Calu3 (cell line): ENCODE data around the gene PRR16. TPM values are rescaled to one million over a fixed set of nuclear protein-coding genes. Genes with fewer than 3 reads are reported as not detected.

Experiments
- BruUV-seq: library from RNA; stranded (reverse); fragments of 400-500 nt; replicated peaks from 2 replicates; lab custom pipeline; 2021; lab: Mats Ljungman, UMichigan
- CTCF ChIA-PET: fragments of 300-600 bp; sonication (Branson Sonifier 250); formaldehyde crosslinking; loops from one replicate; lab custom pipeline; 2022; ENCODE audit warnings: antibody characterized with exemption; lab: Charles Lee
- DNase-seq: peaks from one replicate; pipeline ENCODE4 v3.0.0; 2022
- H3K27ac Mint-ChIP-seq: one replicate; pipeline ENCODE4 v1.8.0; 2022; ENCODE audit warnings: mixed read lengths; ENCODE audit not compliant: unreplicated experiment
- H3K27me3 Mint-ChIP-seq: one replicate; pipeline ENCODE4 v1.8.0; 2022; ENCODE audit warnings: mixed read lengths; ENCODE audit not compliant: unreplicated experiment
- H3K36me3 Mint-ChIP-seq: one replicate; pipeline ENCODE4 v1.8.0; 2022; ENCODE audit warnings: mild to moderate bottlenecking, moderate library complexity, mixed read lengths; ENCODE audit not compliant: insufficient read depth, unreplicated experiment
- H3K4me1 Mint-ChIP-seq: one replicate; pipeline ENCODE4 v1.8.0; 2022; ENCODE audit warnings: mild to moderate bottlenecking, low read depth, mixed read lengths; ENCODE audit not compliant: unreplicated experiment
- H3K4me3 Mint-ChIP-seq: one replicate; pipeline ENCODE4 v1.8.0; 2022; ENCODE audit warnings: mild to moderate bottlenecking, low read depth, moderate library complexity, mixed read lengths; ENCODE audit not compliant: unreplicated experiment
- H3K9me3 Mint-ChIP-seq: one replicate; pipeline ENCODE4 v1.8.0; 2022; ENCODE audit warnings: low read depth, mixed read lengths; ENCODE audit not compliant: unreplicated experiment
- intact Hi-C: fragments of 100-400 bp; cut with micrococcal nuclease; formaldehyde crosslinking; loops from one replicate; pipeline ENCODE4 v1.10.0; 2022; ENCODE audit not compliant: unreplicated experiment
- total RNA-seq: library from RNA; stranded (reverse); gene quantifications from 2 replicates; pipeline ENCODE4 v1.2.3, GENCODE V29; 2022
- TF ChIP-seq, protein P1 (sequence below): fragments of 200-600 bp; IDR thresholded peaks from one replicate; pipeline ENCODE4 v1.8.0; 2022; ENCODE audit warnings: antibody characterized with exemption; ENCODE audit not compliant: unreplicated experiment

The PRR16 gene
- total RNA-seq, 1 experiment from 2014 or later: 2.9 TPM

DNA sequence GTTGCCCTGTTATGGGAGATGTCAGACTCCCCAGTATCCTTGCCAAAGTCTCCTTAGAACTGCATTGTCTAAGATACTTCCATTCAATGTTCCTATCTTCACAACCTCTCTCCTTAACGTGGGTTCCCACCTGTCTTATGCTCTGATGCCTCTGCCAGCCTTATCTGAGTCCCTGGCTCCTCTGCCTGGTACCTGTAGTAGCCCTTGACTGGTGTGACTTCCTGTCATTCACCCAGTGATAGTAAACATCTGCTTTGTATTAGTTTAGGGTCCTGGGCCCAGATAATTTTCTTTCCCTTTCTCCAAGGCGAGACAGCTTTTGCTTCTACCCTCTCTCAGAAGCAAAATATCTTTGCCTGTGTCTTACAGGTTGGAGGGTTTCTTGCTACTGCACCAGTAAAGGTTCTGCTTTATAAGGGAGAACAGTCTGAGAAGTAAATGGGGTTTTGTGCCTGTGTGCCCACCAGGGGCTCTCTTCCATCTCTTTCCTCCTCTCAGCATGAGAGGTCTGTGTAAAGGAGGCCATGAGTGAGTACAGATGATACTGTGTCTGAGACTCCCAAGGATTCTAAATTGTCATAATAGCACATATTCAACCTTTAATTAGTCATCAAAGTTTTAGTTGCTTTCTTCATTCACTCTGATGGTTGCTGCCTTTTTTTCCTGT is 220.8 kb downstream of the PRR16 start:
- Mint-ChIP-seq H3K4me3 (no peak overlapping the region), H3K9me3 (no peaks in the 10 kb centered on the region), H3K36me3 (no peaks in the 10 kb centered on the region), H3K4me1 (peaks cover 42% of the 10 kb centered on the region), H3K27me3 (no peaks in the 10 kb centered on the region), H3K27ac (no peak overlapping the region)
- no TSS peak for BruUV-seq
- intact Hi-C loops: loop anchor here (1.0 to 10.0 kb wide), 4 partner anchors 118 to 1260 kb away; no protein-coding TSS in a partner anchor
- TF ChIP-seq, protein P1, sequence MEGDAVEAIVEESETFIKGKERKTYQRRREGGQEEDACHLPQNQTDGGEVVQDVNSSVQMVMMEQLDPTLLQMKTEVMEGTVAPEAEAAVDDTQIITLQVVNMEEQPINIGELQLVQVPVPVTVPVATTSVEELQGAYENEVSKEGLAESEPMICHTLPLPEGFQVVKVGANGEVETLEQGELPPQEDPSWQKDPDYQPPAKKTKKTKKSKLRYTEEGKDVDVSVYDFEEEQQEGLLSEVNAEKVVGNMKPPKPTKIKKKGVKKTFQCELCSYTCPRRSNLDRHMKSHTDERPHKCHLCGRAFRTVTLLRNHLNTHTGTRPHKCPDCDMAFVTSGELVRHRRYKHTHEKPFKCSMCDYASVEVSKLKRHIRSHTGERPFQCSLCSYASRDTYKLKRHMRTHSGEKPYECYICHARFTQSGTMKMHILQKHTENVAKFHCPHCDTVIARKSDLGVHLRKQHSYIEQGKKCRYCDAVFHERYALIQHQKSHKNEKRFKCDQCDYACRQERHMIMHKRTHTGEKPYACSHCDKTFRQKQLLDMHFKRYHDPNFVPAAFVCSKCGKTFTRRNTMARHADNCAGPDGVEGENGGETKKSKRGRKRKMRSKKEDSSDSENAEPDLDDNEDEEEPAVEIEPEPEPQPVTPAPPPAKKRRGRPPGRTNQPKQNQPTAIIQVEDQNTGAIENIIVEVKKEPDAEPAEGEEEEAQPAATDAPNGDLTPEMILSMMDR: no peak
- peak; percentile 24 for DNase-seq
- CTCF ChIA-PET: interaction anchor here (1.2 kb wide), 1 partner anchor 629 kb away, joined by 3 read pairs; no protein-coding TSS in a partner anchor

DNA sequence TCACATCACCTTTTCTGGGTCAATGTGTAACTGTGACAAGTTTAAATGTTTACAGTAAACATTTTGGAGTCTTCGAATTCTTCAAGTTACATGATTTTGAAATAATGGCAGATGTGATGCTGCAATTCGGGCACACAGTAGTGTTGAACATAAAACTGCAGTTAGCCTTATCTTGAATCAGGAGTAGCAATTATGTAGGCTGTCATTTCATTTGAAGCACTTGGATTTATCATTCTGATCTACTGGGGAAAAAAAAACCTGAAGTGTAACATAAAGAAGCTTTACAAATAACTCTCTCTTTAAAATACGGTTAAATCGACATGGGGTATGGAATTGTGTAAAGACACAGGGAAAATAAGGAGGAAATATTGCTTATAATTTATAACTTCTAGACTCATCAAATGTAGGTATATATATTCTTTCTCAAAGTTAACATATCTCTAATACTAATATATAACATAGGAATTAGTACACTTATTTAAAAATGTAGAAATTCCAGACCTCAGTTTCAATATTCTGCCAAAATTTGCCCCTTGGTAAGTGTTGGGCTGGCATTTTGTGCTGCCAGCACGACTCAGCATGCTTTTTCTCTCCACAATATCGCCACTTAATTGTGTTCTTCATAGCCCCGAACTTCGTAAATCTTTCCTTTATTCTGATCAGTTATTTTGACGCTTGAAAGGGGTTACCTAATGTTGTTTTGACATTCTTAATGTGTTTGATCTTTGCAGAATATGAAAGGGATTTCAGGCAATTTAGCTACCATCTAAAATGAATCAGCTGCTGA is 226.7 kb downstream of the PRR16 start:
- Mint-ChIP-seq H3K27ac (no peak overlapping the region), H3K36me3 (no peaks in the 10 kb centered on the region), H3K4me1 (peaks cover 8% of the 10 kb centered on the region), H3K27me3 (no peaks in the 10 kb centered on the region), H3K9me3 (peaks cover 3% of the 10 kb centered on the region), H3K4me3 (no peak overlapping the region)
- intact Hi-C loops: no loop called here
- TF ChIP-seq, protein P1: no peak
- DNase-seq: no peak
- no TSS peak for BruUV-seq
- CTCF ChIA-PET: no interaction called here

DNA sequence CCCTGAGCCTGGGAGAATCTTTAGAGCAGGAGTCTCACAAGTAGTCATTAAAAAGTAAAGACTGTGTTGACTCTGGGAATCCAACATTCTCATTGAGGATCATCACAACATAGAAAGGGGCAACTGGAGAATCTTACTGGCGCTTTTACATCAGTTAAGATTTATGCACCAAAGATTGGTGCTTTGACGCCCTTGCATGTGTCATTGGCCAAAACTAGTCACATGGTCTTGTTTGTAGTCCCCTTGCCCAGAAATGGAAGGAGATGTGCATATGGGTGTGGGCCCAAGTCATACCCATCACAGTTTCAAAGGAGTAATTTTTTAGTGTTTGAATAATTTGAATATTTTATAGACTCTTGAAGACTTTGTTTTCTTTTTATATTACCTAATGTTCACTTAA is 228.2 kb downstream of the PRR16 start:
- DNase-seq: no peak
- Mint-ChIP-seq H3K36me3 (no peaks in the 10 kb centered on the region), H3K27ac (no peak overlapping the region), H3K4me3 (no peak overlapping the region), H3K27me3 (no peaks in the 10 kb centered on the region), H3K4me1 (peaks cover 8% of the 10 kb centered on the region), H3K9me3 (peaks cover 3% of the 10 kb centered on the region)
- BruUV-seq: no TSS peak
- TF ChIP-seq, protein P1: no peak
- CTCF ChIA-PET: no interaction called here
- intact Hi-C loops: no loop called here

DNA sequence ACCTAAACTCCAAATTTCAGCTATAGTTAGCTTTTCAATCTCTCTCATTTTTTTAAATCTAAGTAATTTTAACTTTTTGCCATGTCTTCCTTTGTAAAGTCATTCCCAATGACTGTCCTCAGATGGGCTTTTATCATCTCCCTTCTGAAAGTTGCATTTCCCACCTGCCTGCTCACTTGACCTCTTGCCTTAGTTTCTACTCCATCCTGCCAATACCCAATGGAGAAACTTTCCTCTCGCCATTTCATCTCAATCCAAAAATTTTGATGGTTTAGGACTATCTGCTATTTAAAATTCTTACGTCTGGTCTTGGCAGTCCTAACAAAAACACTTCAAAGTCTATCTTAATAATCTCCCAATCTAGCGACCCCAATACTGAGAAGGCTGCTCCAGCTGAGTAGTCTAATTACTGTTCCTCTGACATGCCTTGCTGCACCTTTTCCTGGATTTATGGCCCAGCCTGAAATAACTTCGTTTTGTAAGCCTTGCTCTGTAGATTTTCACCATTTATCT is 231.3 kb downstream of the PRR16 start:
- Mint-ChIP-seq H3K4me1 (peaks cover 16% of the 10 kb centered on the region), H3K9me3 (peaks cover 3% of the 10 kb centered on the region), H3K36me3 (no peaks in the 10 kb centered on the region), H3K27me3 (no peaks in the 10 kb centered on the region), H3K4me3 (no peak overlapping the region), H3K27ac (no peak overlapping the region)
- intact Hi-C loops: no loop called here
- no TSS peak for BruUV-seq
- CTCF ChIA-PET: no interaction called here
- no peak for DNase-seq
- TF ChIP-seq, protein P1: no peak
